HG02571 (cell line): ENCODE measurements around the gene MEI4.
"Not testable (repeated sequence)": the region's sequence is repeated elsewhere in the genome, so short reads cannot be mapped to it uniquely, and the experiment has no call there.

Experiments used
- ATAC-seq: cut with Tn5 transposase; IDR thresholded peaks from one replicate; pipeline ENCODE4 v1.9.1; 2021; ENCODE audit warnings: mild to moderate bottlenecking, moderate library complexity; ENCODE audit not compliant: unreplicated experiment

Gene MEI4

DNA sequence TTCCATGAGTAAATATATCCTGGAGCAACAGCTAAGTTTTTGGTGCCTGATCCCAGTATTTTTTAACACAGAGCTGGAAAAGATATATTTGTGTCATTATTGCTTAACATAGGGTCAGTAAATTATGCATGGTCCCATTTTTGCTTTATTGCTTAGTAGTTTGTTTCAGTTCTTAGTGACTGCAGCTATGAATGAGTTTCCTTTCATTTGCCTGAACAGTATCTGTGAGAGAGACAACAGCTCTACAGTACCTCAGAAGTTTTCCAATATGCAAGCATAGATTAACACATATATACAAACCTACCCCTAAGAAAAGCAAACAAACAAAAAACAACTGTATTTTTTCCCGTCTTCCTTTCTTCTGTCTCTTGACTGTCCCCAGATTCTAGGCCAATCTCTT, 160.3 kb downstream of the MEI4 start:
- ATAC-seq = no peak

DNA sequence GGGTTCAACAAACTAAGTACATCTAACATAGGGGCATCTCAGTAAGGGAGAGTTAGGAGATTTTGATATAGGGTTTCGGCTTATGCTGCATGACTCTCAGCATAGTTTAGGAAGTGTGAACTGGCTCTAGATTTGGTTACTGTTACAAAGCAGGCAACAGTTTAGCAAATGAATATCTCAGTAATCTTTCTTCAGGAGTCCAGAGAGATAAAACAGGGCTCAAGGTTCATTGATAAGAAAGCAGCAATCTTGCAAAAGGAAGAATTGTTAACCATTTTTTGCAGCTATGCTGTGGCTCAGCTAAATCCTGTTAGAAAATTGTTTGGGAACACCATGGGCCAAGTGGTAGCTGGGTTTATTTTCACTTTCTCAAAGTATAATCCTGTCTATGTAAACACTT, 161.3 kb downstream of the MEI4 start:
- no peak for ATAC-seq

DNA sequence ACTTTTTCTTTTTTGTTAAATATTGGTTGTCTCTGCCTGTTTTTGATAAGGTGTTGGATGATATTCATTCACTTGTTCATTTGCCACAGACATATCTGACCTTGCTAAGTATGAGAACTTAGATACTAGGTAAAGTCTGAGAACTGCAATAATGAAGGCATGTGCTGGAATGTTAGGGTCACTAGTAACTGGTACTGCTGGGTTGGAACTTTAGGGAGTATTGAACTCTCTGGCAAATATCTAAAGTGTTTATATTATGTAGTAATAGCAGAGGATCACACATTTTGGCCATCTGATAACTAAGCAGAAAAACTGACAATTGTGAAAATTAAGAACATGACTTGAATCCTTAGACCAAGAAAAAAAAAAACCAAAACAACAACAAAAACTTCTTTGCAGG, 162.7 kb downstream of the MEI4 start:
- no peak for ATAC-seq

DNA sequence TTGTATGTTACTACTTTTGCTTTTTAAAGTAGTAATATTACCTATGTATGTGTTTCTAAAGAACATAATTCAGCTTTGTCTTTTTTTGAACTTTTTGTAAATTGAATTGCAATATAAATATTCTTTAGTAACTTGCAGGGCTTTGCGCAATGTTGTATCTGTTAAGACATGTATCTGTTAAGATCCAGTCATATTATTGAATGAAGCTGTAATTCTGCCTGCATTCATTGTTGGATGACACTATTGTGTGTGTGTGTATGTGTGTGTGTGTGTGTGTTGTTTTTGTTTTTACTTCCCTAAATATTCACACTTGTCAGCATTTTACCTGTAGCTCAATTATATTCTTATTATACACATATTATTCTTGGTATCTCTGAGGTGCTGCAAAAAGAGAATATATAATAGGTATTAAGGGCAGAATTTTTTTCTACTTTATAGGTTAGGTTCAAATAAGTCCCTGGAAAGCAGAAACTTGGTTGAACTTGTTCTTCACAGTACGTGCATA, 164.0 kb downstream of the MEI4 start:
- no peak for ATAC-seq

DNA sequence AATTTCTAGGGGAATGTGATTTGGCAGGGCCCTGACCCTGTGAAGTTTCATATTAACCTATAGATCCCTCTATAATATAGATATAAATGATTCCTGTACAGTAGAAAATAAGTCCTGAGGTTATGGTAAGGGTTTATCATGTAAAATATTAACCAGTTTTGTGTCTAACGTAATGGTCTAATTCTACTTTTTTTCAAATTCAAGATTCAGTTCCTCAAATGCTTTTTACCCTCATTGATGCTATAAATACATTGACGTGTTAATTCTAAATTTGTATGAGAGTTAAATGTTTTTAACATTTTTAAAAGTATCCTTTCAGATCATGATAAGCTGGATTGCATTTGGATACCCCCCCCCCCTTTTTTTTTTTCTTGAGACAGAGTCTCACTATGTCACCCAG, 169.4 kb downstream of the MEI4 start:
- no peak for ATAC-seq

DNA sequence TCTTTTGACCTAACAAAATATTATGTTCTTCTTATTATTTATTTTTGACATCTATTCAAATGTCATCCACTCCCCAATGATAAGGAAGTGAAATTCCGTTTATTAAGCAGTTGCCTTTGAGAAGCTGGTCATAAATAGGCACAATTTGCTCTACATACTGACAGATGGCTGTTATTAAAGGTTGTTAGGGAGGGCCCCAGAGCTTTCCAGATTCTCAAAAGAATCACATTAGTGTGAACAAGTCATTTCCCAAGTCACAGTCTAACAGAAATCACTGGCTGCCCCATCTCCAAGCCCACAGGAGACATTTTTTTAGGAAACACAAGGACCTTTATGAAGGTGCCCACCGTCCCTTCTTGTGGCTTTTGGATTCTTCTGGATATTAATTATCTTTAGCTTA, 172.4 kb downstream of the MEI4 start:
- ATAC-seq = no peak

DNA sequence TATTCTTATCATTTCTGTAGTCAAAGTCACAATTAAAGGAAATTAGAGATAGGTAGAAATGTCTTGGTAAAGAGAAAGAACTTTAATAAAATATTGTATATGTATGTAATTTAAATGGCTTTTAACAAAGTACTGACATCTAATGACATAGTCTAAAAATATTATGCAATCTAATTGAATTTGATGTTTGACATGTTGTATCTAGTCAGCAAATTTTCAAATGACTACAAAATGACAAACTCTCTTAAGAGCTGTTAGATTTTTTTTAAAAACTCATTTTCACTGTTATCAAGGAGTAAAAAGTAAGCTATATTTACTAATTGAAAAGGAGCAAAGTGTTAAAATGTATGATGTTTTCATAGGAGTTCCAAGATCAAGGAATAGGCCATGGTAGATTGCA, 176.9 kb downstream of the MEI4 start:
- ATAC-seq = no peak

DNA sequence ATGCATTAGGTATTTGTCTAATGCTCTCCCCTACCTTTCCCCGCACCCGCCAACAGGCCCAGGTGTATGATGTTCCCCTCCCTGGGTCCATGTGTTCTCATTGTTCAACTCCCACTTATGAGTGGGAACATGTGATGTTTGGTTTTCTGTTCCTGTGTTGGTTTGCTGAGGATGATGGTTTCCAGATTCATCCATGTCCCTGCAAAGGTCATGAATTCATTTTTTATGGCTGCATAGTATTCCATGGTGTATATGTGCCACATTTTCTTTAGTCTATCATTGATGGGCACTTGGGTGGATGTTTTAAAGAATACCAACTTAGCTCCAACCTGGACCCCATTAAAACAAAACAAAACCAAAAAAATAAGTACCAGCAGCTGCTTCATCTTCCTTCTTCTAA, 180.9 kb downstream of the MEI4 start:
- not testable (repeated sequence) for ATAC-seq

DNA sequence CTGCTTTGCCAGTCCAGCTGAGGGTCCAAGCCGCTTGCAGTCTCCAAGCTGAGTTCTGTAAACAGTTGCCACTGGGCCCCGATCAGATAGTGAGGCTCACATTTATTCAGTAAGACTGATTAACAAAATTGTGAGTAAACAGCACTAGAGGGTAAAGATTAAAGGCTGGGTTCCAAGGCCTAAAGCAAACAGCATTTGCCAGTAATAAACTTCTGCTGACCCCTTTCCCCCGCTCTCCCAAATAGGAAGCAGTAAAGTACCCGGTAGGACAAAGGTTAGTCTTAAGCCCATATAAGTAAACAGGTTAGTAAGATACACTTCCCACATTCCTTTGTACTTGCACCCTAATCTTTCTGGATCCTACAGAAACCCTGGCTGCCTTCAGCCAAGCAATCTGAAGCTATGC, 181.8 kb downstream of the MEI4 start:
- ATAC-seq = no peak

DNA sequence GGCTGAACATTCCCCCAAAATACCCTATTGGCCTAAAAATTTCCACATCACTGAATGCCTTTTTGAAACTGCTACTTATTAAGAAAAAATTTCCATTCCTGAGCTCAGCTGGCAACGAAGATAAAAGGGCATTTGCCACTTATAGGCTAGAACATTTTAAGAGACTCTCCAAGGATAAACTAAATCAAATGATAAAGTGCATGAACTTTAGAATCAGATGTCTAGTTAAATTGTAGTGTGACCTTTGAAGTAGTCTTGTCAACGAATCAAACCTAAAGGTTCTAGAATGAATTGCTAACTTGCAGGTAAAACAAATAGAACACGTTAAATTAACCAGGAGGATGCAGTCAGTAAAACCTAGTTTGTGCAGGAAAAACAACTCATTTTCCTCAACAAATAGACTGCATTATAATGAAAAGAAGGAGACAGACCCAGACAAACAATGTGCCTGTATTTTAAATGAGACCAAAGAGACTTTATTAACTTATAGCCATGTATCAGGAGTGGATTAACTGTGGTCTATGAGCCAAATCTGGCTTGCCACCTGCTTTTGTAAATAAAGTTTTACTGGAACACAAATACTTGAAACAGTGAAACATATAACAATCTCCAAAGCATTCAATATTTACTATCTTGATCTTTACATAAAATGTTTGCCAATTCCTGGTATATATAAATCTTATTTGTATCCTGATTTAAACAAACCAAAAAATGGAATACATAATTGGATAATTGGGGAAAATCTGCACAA, 184.4 kb downstream of the MEI4 start:
- no peak for ATAC-seq

DNA sequence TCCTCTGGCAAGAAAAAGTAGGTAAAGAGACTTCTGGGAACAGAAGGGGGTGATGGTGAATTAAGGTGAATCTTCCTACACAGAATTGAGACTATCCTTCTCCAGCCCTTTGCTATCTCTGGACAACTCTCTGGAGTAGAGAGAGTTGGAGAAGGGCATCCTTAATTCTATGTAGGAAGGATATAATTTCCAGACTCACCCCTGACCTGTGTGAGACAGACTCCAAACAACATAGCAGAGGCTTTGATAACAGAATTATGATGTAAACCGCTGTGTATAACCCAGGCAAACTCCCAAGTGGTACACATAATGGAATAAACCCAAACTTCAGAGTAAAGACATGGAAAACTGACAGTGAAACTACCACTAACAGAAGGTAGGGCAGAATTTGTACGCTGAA, 186.5 kb downstream of the MEI4 start:
- no peak for ATAC-seq

DNA sequence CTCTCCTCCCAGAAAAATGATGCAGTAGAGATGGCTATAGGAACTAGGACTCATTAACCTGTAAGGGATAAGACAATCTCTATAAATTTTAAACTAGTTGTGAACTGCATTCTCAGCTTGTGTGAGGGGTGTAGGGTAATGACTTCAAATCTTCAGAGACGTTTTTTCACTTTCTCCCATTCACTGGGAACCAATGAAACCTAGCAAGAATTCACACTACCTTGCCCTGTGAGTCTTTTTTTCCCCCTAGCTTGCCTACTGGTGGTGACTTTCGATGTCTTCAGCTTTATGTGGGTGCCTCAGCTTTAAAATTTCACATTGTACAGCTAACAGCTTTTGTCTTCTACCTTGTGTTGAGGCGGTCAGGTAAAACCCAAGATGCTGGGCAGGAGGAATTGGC, 192.0 kb downstream of the MEI4 start:
- no peak for ATAC-seq

DNA sequence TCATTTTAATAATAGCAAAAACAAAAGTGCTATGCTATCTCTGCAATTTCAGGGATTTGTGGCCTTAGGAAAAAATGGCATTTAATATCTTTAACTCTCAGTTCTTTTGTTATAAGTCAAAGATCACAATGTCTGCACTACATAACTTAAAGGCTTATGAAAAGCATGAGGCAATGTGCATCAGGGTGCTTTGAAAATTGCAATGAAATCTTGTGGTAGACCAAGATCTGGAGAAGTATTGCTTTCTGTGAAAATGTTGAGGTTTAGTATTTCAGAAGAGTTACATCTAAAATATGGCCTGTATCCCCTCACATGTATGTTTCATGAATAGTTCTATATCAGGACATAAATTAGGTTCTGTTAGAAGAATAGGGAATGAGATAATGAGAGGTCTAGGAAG, 200.6 kb downstream of the MEI4 start:
- no peak for ATAC-seq

DNA sequence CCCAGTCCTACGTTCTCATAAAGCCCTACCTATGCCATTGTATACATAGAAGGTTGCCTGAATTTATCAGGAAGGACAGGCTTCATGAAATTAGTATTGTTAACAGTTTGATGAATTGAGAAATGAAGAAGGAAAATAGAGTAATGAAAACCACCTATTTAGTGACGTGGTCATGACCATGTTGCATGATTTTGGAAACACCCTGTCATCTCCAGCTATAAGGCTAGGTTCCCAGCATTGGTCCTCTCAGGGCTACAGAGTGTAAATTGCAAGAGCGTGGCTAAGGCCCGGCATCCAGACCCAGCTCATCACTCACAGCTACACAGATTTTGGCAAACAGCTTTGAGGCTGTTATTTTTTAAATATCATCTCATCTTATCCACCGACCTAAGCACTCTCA, 203.6 kb downstream of the MEI4 start:
- ATAC-seq = no peak

DNA sequence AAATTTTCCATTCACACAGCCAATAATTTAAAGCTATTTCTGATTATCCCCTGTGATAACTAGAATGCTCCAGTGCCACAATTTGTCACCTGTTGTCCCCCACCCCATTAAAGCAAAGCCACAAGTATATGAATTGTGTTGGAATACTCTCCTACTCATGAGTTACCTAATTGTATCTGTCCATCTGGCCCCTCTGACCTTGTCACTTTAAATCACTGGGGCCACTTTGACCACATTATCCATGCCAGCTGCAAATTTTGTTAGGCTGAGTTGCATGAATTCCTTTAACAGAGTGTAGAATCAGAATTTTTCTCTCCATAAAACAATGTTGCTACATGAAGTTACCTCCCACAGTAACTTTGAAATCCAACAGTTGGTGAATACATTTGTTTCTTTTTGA, 204.6 kb downstream of the MEI4 start:
- no peak for ATAC-seq

DNA sequence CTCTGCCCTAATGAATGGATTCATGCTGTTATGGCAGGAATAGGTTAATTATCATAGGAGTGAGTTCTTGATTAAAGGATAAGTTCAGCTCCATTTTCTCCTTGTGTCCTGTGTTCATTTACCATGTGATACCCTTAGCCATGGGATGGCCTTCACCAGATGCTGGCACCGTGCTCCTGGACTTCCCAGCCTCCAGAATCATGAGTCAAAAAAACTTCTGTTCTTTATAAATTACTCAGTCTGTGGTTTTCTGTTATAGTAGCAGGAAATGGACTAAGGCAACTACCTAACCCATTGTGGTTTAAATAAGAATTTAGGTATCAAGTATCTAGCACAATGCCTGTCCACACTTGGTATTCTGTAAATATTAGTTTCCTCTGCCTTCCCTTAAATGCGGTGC, 223.5 kb downstream of the MEI4 start:
- no peak for ATAC-seq

DNA sequence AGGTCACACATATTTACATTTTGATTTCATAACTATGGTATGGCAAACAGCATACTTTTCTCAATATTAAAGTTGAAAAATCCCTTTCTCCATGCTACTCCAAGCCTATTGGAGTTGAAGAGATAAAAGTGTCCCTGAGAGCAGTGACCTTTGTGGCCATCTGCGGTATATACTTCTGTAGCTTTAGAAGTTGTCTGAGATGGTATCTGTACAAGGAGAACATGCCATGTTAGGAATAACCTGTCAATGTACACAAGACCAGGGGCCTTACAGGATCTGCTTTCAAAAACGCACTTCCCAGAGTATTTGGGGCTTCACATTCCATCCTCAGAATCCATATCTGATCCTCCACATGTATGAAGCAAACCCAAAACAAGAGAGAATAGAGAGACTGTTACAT, 226.7 kb downstream of the MEI4 start:
- no peak for ATAC-seq

DNA sequence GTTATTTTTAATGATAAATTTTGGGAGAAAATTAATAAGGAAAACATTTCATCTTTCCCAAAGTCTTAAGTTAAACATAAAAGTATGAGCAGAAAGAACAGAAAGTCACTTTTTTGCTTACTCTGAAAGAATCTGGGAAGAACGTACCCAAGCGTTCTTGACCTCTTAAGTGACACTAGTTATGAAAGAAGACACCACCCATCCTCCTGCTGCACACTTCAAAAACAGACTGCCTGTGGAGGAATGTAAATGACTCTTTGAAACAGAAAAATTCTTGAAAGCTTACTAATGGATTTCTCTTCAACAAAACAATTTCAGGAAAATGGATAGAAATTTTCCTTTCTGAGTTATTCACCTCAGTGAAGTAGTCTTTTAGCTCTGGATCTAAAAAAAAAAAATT, 227.7 kb downstream of the MEI4 start:
- no peak for ATAC-seq

DNA sequence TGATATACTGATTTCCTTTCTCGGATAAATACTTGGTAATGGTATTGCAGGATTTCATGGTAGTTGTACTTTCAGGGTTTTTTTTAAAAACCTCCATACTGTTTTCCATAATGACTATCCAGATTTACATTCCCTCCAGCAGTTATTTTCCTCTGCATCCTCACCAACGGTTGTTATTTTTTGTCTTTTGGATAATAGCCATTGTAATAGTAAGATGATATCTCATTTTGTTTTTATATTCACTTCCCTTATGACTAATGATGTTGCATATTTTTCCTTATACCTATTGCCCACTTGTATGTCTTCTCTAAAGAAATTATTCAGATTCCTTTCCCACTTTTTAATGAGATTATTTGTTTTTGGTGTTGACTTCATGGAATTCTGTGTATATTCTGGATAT, 231.0 kb downstream of the MEI4 start:
- no peak for ATAC-seq

DNA sequence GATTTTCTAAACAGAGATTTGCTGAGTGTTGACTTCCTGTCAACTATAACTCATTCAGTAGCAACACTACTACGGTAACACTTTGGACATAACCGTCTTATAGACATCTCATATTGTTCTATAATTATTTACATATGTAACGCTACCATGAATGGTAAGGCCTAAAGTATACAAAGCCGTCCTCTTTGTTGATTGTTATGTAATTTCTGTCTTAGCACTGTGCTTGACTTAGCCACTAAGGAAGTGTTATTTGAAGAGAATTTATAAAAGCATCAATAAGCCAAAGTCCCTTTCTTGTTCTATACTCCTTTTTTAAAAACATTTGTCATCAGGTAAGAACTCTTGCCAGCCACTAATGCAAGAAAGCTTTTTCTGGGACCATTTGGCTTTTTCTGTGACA, 240.6 kb downstream of the MEI4 start:
- ATAC-seq = no peak

DNA sequence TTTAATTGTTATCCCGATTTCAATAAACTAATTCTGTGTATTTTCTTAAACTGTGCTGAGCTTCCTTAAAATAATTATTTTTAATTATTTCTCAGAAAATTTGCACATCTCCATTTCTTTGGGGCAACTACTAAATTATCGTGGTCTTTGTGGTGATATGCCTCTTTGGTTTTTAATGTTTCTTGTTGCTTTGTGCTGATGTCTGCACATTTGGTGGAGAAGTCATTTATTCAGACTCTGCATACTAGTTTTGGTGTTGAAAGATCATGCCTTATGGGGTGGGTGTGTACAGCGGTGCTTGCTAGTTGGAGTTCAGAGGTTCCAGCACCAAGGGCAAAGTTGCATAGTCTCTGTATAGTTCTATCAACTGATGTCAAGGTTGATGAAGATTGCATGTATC, 253.2 kb downstream of the MEI4 start:
- ATAC-seq = no peak

DNA sequence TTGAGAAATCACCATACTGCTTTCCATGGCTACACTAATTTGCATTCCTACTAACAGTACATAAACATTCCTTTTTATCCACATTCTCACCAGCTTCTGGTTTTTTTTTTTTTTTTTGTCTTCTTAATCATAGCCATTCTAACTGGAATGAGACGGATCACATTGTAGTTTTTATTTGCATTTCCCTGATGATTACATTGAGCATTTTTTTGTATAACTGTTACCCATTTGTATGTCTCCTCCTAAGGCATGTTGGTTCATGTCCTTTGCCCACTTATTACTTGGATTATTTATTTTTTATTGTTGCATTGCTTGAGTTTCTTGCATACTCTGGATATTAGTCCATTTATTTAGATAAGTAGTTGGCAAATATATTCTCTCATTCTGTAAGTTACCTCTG, 258.0 kb downstream of the MEI4 start:
- ATAC-seq = no peak

DNA sequence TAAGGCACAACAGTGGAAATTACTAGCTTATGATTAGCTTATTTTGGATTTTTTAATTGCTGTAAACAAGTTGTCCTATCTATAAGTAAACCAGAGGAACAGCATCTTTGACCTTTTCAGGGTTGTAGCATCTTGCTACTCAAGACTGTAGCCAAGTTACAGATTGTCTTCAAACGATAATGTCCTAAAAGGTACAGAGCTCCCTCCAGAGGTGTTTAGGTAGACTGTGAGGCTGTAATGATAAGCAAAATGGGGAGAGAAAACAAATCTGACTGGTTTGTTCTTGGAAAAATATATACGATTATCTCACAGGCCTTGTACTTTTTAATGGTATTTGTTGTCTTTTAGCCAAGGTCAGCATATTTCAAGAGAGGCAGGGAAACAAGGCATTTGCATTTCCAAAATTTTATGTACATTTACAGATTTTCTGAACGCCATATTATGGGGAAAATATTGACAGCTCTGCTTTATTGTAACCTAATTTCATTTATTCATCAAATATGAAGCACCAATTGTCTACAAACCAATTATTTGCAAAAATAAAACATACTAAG, 273.4 kb downstream of the MEI4 start:
- ATAC-seq = no peak
